Measurements from ENCODE around the gene USH1G.

- TF ChIP-seq CTCF (IDR thresholded peaks at IDR 0.05; ENCODE audit: insufficient read depth, low read depth, low read length): no peak
- no peak for TF ChIP-seq EZH2 (IDR thresholded peaks at IDR 0.05; ENCODE audit: insufficient read depth, low read length)
Measured at GRCh38 chr17:74900208-74900607, 22.8 kb downstream of the USH1G start.

All from astrocyte (in vitro differentiated cells and primary cell).